RPMI7951 (cell line): Measurements from ENCODE around the gene NSD2. TPM values are rescaled to one million over a fixed set of nuclear protein-coding genes. Genes with fewer than 3 reads are reported as not detected.

Experiments used
- DNase-seq: peaks from one replicate; pipeline ENCODE4 v3.0.0-alpha.2; 2012; ENCODE audit warnings: low read depth
- total RNA-seq: library from RNA; depleted of rRNA; stranded (reverse); fragments of >200 nt; shearing (Covaris generic); gene quantifications from 2 replicates; pipeline ENCODE4 v1.2.3, GENCODE V29; 2014

NSD2 gene
- total RNA-seq, 1 experiment from 2014 or later = 45.1 TPM

DNA sequence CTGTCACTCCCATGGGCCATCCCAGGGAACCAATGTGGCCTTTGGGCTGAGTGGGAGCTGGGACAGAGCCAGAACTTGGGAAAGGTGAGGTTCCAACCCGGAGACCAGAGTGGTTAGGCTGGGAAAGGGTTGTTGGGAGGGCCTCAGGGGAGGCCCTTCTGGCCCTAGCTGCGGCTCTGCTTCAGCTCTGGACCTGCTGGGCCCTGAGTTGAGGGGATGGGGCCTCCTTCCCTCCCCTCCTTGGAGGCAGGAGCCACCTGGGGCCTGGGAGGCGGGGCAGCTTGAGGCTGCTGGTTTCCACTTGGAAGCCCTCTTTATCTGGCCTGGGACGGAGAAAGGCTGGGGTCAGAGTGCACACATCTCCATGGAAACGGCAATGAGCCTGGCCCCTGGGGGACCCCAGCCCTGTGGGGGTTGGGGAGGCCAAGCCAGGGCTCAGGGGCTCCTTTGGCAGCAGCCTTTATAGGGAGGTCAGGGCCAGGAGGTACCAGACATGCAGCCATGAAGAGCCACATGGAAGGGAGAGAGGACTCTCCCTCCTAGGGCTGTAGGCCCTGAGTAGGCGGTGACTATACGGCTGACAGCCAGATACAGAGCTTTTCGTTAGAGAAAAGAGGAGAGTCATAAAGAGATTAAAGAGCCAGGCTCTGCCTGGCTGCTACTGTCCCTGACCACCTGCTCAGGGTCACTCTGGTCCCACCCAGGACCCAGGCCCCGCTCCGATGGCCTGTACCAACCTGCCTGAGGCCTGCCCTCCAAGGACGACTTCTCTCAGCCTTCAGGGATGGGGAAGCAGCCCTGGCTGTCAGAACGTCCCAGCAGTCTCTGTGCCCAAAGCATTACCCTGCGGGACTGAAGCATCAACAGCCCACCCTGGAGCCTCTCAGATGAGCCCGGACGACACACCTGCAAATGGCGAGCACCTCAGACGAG, 6.9 kb upstream of the NSD2 start:
- no peak for DNase-seq

- no peak for DNase-seq
These were observed 5.0 kb upstream of the NSD2 start for GRCh38 chr4:1866189-1866661.

GRCh38 chr4:1868293-1868692, 2.9 kb upstream of the NSD2 start:
- no peak for DNase-seq

DNA sequence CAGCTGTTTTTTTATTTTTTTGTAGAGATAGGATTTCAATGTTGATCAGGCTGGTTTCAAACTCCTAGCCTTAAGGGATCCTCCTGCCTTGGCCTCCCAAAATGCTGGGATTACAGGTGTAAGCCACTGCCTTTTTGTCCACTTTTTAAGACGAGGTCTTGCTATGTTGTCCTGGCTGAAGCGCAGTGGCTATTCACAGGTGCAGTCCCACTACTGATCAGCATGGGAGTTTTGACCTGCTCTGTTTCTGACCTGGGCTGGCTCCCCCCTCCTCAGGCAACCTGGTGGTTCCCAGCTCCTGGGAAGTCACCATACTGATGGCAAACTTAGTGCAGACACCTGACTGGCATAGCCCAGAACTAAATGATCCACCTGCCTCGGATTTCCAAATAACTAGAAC, 2.3 kb upstream of the NSD2 start:
- DNase-seq = no peak

GRCh38 chr4:1869530-1870327, 1.5 kb upstream of the NSD2 start:
- no peak for DNase-seq

- DNase-seq = peak; percentile 78
These were observed 940 bp upstream of the NSD2 start for GRCh38 chr4:1870328-1870577.

DNA sequence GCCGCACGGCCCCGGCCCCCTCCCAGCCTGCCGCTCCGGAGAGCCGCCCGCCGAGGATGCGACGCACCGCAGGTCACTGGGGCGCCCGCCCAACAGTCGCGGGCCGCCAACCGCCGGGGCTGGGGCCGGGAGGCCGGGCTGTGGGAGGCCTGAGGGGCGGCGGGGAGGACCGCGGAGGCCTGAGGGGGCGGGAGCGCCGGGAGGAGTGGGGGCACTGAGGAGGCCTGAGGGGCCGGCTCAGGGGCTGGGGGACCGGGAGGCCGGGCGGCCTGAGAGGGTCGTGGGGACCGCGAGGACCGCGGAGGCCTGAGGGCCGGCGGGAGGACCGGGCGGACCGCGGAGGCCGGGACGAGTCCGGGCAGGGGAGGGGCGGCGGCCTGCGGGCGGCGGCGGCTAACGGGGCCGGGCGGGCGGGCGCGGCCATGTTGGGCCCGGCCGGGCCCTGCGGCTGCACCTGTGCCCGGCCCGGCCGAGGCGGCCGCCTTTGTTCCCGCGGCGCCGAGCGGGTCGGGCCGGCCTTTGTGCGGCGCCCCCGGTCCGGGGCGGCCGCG, 353 bp downstream of the NSD2 start:
- no peak for DNase-seq

DNA sequence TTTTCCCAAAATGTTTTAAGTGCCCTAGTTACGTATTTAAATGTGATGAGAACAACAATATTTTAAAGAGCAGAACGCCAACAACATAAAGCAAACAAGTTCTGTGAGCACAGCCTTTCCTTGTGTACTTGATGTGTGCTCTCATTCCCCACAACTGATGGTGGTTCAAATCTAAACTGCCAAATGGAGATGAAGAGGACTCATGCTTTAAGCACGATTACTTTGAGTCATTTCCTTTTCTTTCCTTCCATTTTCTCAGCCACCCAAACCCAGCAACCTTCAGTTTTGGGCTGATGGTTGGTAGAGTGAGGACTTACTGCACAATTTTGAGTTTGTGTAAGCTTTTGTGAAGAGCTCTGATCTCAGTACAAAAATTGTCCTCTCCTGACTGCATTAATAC, 1.7 kb downstream of the NSD2 start:
- peak; percentile 68 for DNase-seq

DNA sequence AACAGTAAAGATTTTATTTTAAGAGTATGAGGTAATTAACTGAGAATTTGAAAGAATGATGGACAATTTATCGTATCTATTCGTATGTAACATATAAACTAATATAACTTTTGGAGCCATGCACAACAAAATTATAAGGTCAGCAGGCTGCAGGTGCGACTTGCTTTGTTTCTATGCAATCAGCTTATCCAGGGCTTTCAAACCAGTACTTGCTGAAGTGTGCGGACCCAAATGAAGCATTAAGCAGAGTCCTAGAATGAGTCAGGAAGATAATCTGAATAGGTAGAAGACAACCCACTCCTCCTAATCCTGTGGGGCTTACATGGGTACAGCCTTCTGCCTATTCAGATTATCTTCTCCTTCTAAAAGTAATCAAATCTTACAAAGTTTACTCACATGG, 2.1 kb downstream of the NSD2 start:
- no peak for DNase-seq

GRCh38 chr4:1873776-1874175, 2.6 kb downstream of the NSD2 start:
- DNase-seq = no peak

DNA sequence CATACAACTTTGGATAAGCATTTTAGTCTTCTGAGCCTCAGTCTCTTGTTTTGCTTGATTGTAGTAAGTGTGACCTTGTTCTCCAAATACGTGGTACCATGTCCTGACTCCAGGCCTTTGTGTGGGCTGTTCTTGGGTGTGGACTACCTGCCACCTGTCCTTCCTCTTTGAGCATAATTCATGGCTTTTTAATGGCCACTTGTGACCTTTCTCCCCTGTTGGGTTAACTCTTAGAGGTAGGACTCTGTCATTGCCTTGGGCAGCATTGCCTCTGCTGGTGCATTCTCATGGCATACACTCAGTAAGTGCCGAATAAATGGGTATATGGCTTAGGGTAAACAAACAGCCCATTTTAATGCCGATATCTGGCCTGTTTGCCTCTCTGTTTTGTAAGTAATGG, 3.0 kb downstream of the NSD2 start:
- no peak for DNase-seq

GRCh38 chr4:1879485-1879884, 8.3 kb downstream of the NSD2 start:
- DNase-seq = no peak

- DNase-seq = no peak
These were observed 9.1 kb downstream of the NSD2 start for GRCh38 chr4:1880332-1880731.

- DNase-seq = no peak
These were observed 11.7 kb downstream of the NSD2 start for GRCh38 chr4:1882850-1883271.

DNA sequence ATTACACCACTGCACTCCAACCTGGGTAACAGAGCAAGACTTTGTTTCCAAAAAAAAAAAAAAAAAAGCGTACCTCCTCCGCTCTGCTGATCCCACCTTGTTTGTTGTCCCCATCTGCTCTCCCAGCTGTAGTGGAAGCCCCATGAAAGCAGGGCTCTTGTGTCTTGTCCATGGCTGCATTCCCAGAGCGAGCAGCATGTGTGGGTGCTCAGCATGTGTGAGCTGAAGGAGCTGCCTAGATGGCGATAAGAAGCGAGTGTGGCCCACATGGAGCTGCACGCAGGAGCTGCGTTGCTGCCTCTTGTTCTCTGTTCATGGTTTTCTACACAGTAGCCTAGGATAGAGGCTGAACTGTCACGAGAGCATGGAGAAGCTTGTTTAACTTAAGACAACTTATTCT, 12.4 kb downstream of the NSD2 start:
- no peak for DNase-seq

- DNase-seq = no peak
These were observed 14.2 kb downstream of the NSD2 start for GRCh38 chr4:1885414-1885813.

DNA sequence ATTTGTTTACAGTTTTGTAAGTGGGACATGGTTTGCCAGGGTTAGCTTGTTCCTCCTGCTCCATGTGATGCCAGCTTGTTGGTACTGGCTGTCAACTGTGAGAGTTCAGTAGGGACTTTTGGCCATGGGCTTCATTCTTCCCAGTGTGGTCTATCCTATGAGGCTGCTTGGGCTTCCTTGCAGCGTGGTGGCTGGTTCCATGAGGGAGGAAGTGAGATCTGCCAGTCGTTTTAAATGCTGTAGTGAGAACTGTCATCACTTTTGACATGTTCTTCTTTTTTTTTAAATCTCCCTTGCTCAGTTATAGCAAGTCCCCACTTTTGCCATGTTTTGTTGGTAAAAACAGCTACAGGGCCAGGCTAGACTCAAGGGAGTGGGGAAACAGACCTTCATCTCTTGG, 15.9 kb downstream of the NSD2 start:
- no peak for DNase-seq

GRCh38 chr4:1890979-1891570, 19.9 kb downstream of the NSD2 start:
- no peak for DNase-seq

DNA sequence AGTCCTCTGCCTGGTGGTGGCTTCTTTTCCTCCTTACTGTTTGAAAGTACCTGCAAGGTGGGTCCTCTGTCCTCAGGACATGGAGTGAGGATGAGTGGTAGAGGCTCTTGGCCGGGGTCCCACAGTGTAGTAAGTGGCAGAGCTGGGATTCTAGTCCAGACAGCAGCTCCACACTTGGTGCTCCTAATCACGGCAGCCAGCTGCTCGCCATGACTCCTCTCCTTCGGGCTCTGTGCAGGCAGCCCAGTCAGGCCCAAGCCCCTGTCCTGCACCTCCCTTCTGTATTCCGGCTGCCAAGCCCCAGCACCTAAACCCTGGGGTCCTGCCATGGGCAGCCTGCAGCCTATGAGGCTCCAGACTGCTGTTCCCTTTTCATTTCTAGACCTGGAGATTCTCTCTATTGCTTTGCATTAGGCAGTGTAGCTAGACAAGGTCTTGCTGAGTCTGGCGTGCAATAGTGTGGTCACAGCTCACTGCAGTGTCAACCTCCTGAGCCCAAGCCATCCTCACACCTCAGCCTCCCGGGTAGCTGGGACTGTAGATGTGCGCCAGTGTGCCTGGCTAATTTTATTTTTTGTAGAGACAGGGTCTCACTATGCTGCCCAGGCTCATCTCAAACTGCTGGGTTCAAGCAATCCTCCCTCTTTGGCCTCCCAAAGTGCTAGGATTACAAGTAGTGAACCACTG, 24.9 kb downstream of the NSD2 start:
- DNase-seq = no peak

DNA sequence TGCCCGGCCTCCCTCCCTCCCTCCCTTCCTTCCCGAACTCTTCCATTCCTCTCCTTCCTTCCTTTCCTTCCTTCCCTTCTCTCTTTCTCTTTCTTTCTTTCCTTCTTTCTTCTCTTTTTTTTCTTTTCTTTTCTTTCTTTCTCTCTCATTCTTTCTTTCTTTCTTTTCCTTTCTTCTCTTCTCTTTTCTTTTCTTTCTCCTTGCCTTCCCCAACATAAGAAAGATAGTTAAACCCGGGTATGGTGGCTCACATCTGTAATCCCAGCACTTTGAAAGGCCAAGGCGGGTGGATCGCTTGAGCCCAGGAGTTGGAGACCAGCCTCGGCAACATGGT, 25.4 kb downstream of the NSD2 start:
- DNase-seq = no peak

DNA sequence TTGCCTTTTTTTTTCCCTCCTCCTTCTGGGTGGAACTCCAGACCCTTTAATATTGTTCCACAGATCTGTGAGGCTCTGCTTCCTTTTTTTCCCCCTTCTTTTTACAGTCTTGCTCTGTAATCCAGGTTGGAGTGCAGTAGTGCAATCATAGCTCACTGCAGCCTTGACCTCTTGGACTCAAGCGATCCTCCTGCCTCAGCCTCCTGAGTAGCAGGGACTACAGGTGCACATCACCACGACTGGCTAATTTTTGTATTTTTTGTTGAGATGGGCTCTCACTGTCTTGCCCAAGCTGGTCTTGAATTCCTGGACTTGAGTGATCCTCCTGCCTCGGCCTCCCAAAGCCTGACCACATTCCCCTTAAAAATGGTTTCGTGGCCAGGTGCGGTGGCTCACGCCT, 26.8 kb downstream of the NSD2 start:
- no peak for DNase-seq

GRCh38 chr4:1898681-1899080, 27.5 kb downstream of the NSD2 start:
- DNase-seq = no peak
